ENCODE data around the gene TCF12. TPM values are rescaled to one million over a fixed set of nuclear protein-coding genes. Genes with fewer than 3 reads are reported as not detected.

TCF12 gene
- total RNA-seq, 3 donors from 2014 or later (not counting 1 experiment from before 2014, with no cell fraction given), result 84.1 to 111 (median 107) TPM

- H3K27ac Mint-ChIP-seq, result no peak overlapping the region
Measured at GRCh38 chr15:56939257-56939656, 20.8 kb downstream of the TCF12 start.

GRCh38 chr15:56940388-56940787, 21.9 kb downstream of the TCF12 start:
- H3K9me3 Mint-ChIP-seq, result no peaks in the 10 kb centered on the region
- no peaks in the 10 kb centered on the region for H3K36me3 Mint-ChIP-seq
- Histone ChIP-seq H3K9me3 (ENCODE audit: control insufficient read depth, insufficient read depth, low read length) (no peaks in the 10 kb centered on the region), H3K27me3 (ENCODE audit: control insufficient read depth, insufficient read depth, low read length) (no peaks in the 10 kb centered on the region), H3K27ac (ENCODE audit: low read length) (no peak overlapping the region), H3K4me1 (ENCODE audit: control insufficient read depth, insufficient read depth, low read length) (no peaks in the 10 kb centered on the region), H3K4me3 (ENCODE audit: low read length) (no peak overlapping the region), H3K36me3 (ENCODE audit: control insufficient read depth, insufficient read depth, low read length) (no peaks in the 10 kb centered on the region)
- peaks cover 54 to 75% of the 10 kb centered on the region in 2 donors for H3K4me1 Mint-ChIP-seq
- DNase-seq (no peak), ATAC-seq (no peak)
- H3K4me3 Mint-ChIP-seq, result no peak overlapping the region
- H3K27me3 Mint-ChIP-seq (ENCODE audit: low read depth in 2 of 2), result no peaks in the 10 kb centered on the region
- TF ChIP-seq CTCF (IDR thresholded peaks at IDR 0.05), result no peak
- H3K27ac Mint-ChIP-seq, result no peak overlapping the region
- intact Hi-C loops (cut with micrococcal nuclease), result no loop called here

More at GRCh38 chr15:56939257-56939656, 20.8 kb downstream of the TCF12 start:
- no peak for TF ChIP-seq CTCF (IDR thresholded peaks at IDR 0.05)
- DNase-seq (no peak), ATAC-seq (no peak)
- Mint-ChIP-seq H3K36me3 (no peaks in the 10 kb centered on the region), H3K9me3 (no peaks in the 10 kb centered on the region), H3K4me1 (peaks cover 66 to 86% of the 10 kb centered on the region in 2 donors), H3K27me3 (ENCODE audit: low read depth in 2 of 2) (no peaks in the 10 kb centered on the region), H3K4me3 (no peak overlapping the region)
- intact Hi-C loops (cut with micrococcal nuclease), result no loop called here
- no peaks in the 10 kb centered on the region for H3K27me3 ChIP-seq (ENCODE audit: control insufficient read depth, insufficient read depth, low read length)
- H3K27ac ChIP-seq (ENCODE audit: low read length), result no peak overlapping the region
- H3K9me3 ChIP-seq (ENCODE audit: control insufficient read depth, insufficient read depth, low read length), result no peaks in the 10 kb centered on the region
- no peak overlapping the region for H3K4me3 ChIP-seq (ENCODE audit: low read length)
- no peaks in the 10 kb centered on the region for H3K36me3 ChIP-seq (ENCODE audit: control insufficient read depth, insufficient read depth, low read length)
- H3K4me1 ChIP-seq (ENCODE audit: control insufficient read depth, insufficient read depth, low read length), result no peaks in the 10 kb centered on the region

GRCh38 chr15:56942118-56942517, 23.7 kb downstream of the TCF12 start:
- H3K27me3 ChIP-seq (ENCODE audit: control insufficient read depth, insufficient read depth, low read length), result no peaks in the 10 kb centered on the region
- Mint-ChIP-seq H3K4me1 (peaks cover 49 to 59% of the 10 kb centered on the region in 2 donors), H3K4me3 (no peak overlapping the region)

More at GRCh38 chr15:56942118-56942517, 23.7 kb downstream of the TCF12 start:
- DNase-seq (no peak), ATAC-seq (no peak)
- Mint-ChIP-seq H3K27me3 (ENCODE audit: low read depth in 2 of 2) (no peaks in the 10 kb centered on the region), H3K27ac (no peak overlapping the region), H3K9me3 (peaks cover 3 to 5% of the 10 kb centered on the region in 2 donors), H3K36me3 (peaks cover 10% of the 10 kb centered on the region)
- intact Hi-C loops (cut with micrococcal nuclease), result no loop called here
- no peaks in the 10 kb centered on the region for H3K9me3 ChIP-seq (ENCODE audit: control insufficient read depth, insufficient read depth, low read length)
- H3K4me1 ChIP-seq (ENCODE audit: control insufficient read depth, insufficient read depth, low read length), result no peaks in the 10 kb centered on the region
- no peaks in the 10 kb centered on the region for H3K36me3 ChIP-seq (ENCODE audit: control insufficient read depth, insufficient read depth, low read length)
- no peak for TF ChIP-seq CTCF (IDR thresholded peaks at IDR 0.05)
- no peak overlapping the region for H3K4me3 ChIP-seq (ENCODE audit: low read length)
- no peak overlapping the region for H3K27ac ChIP-seq (ENCODE audit: low read length)
